SK-N-SH (cell line): ENCODE measurements around the gene SNX32. TPM values are rescaled to one million over a fixed set of nuclear protein-coding genes. Genes with fewer than 3 reads are reported as not detected.

ENCODE experiments used
- CTCF ChIA-PET: fragments of 300-600, 350-600 bp; formaldehyde crosslinking; extraction: SDS; loops from one replicate; lab custom pipeline; 2021; lab: Yijun Ruan, JAX
- POLR2A ChIA-PET: fragments of 350-600 bp; sonication (Branson Sonifier 250); formaldehyde crosslinking; extraction: SDS; loops from one replicate; lab custom pipeline; 2020; ENCODE audit warnings: antibody characterized with exemption, inconsistent platforms; lab: Yijun Ruan, JAX
- DNase-seq: peaks from one replicate; pipeline ENCODE4 v3.0.0; 2012
- H2AFZ ChIP-seq: fragments of 200-600 bp; sonication (generic); 2 replicates; pipeline ENCODE4 v1.8.1; 2016; ENCODE audit warnings: antibody characterized with exemption, mild to moderate bottlenecking, low read depth
- H3F3A ChIP-seq: fragments of 200-600 bp; sonication (generic); replicated peaks from 2 replicates; pipeline ENCODE3; 2016; ENCODE audit warnings: antibody characterized with exemption, mild to moderate bottlenecking; ENCODE audit not compliant: insufficient read depth
- H3K27ac ChIP-seq, 2 experiments: fragments of 200-500 bp in 1 of 2; fragments of 200-600 bp in 1 of 2; sonication (Bioruptor generic) in 1 of 2; sonication (generic), shearing (Covaris generic) in 1 of 2; 2 replicates each; pipeline versions ENCODE4 v1.5.1 to v1.6.1; 2014 to 2016; ENCODE audit warnings: low read depth in 2 of 2, inconsistent platforms in 1 of 2, low read length in 1 of 2, mild to moderate bottlenecking in 1 of 2, mixed read lengths in 1 of 2
- H3K27me3 ChIP-seq: fragments of 200-600 bp; sonication (generic), shearing (Covaris generic); 2 replicates; pipeline ENCODE4 v1.6.1; 2016; ENCODE audit warnings: mixed run types; ENCODE audit not compliant: insufficient read depth
- H3K36me3 ChIP-seq, 2 experiments: fragments of 200-500 bp in 1 of 2; fragments of 200-600 bp in 1 of 2; sonication (Bioruptor generic) in 1 of 2; sonication (generic) in 1 of 2; replicated peaks in 1 of 2; 2 replicates each; pipeline versions ENCODE3 to v1.5.1; 2014 to 2016; ENCODE audit warnings: low read length in 1 of 2, mild to moderate bottlenecking in 1 of 2; ENCODE audit not compliant: insufficient read depth in 2 of 2, control insufficient read depth in 1 of 2
- H3K4me1 ChIP-seq, 2 experiments: fragments of 200-500 bp in 1 of 2; fragments of 200-600 bp in 1 of 2; sonication (Bioruptor generic) in 1 of 2; sonication (generic), shearing (Covaris generic) in 1 of 2; 2 replicates each; pipeline versions ENCODE4 v1.5.1 to v1.6.1; 2014 to 2016; ENCODE audit warnings: low read depth in 1 of 2, low read length in 1 of 2, mixed run types in 1 of 2; ENCODE audit not compliant: insufficient read depth in 2 of 2, control insufficient read depth in 1 of 2
- H3K4me2 ChIP-seq: fragments of 200-600 bp; sonication (generic), shearing (Covaris generic); 2 replicates; pipeline ENCODE4 v1.6.1; 2017; ENCODE audit warnings: mixed run types
- H3K4me3 ChIP-seq, 2 experiments: fragments of 200-500 bp in 1 of 2; fragments of 200-600 bp in 1 of 2; sonication (Bioruptor generic) in 1 of 2; sonication (generic), shearing (Covaris generic) in 1 of 2; 2 replicates each; pipeline versions ENCODE4 v1.5.1 to v1.8.1; 2014 to 2016; ENCODE audit warnings: low read depth in 2 of 2, inconsistent platforms in 1 of 2, low read length in 1 of 2, mild to moderate bottlenecking in 1 of 2, mixed read lengths in 1 of 2, moderate library complexity in 1 of 2
- H3K79me2 ChIP-seq: fragments of 200-600 bp; sonication (generic); 2 replicates; pipeline ENCODE4 v1.8.1; 2017; ENCODE audit warnings: mild to moderate bottlenecking; ENCODE audit not compliant: insufficient read depth
- H3K9ac ChIP-seq: fragments of 200-600 bp; sonication (generic); 2 replicates; pipeline ENCODE4 v1.6.1; 2017; ENCODE audit warnings: mixed run types
- H3K9me2 ChIP-seq: fragments of 200-600 bp; sonication (generic); 2 replicates; pipeline ENCODE4 v1.6.1; 2017; ENCODE audit warnings: mixed run types
- H3K9me3 ChIP-seq: fragments of 200-600 bp; sonication (generic); 2 replicates; pipeline ENCODE4 v1.6.1; 2017; ENCODE audit warnings: mixed run types, mild to moderate bottlenecking, moderate library complexity
- H4K20me1 ChIP-seq: fragments of 200-600 bp; sonication (generic); 2 replicates; pipeline ENCODE4 v1.6.1; 2017; ENCODE audit warnings: mild to moderate bottlenecking, mixed run types; ENCODE audit not compliant: insufficient read depth
- EZH2phosphoT487 ChIP-seq: fragments of 200-600 bp; sonication (generic); IDR thresholded peaks from 2 replicates; pipeline ENCODE4 v1.6.1; 2017; ENCODE audit warnings: low read depth, mixed run types, mild to moderate bottlenecking, antibody characterized with exemption, moderate library complexity, borderline replicate concordance
- GABPA ChIP-seq: IDR thresholded peaks from 2 replicates; pipeline ENCODE4 v1.4.0; 2012; ENCODE audit warnings: low read depth, mild to moderate bottlenecking
- GATA2 ChIP-seq: sonication (generic); formaldehyde crosslinking; IDR thresholded peaks from 2 replicates; pipeline ENCODE4 v1.5.0; 2020; ENCODE audit warnings: mild to moderate bottlenecking, missing genetic modification reagents
- JUND ChIP-seq: IDR thresholded peaks from 2 replicates; pipeline ENCODE4 v1.4.0; 2012
- MEF2A ChIP-seq: IDR thresholded peaks from 2 replicates; pipeline ENCODE4 v1.4.0; 2012; ENCODE audit warnings: low read depth, borderline replicate concordance
- NFIC ChIP-seq: IDR thresholded peaks from 2 replicates; pipeline ENCODE4 v1.4.0; 2012; ENCODE audit warnings: borderline replicate concordance
- POLR2AphosphoS5 ChIP-seq: IDR thresholded peaks from 2 replicates; pipeline ENCODE4 v1.6.1; 2012; ENCODE audit warnings: low read depth, low read length
- RCOR1 ChIP-seq: fragments of 150-350 bp; IDR thresholded peaks from 2 replicates; pipeline ENCODE4 v1.6.1; 2017; ENCODE audit warnings: antibody characterized with exemption, low read length
- RXRA ChIP-seq: IDR thresholded peaks from 2 replicates; pipeline ENCODE4 v1.4.0; 2012; ENCODE audit warnings: low read depth, mild to moderate bottlenecking, borderline replicate concordance
- TAF1 ChIP-seq: IDR thresholded peaks from 2 replicates; pipeline ENCODE4 v1.6.1; 2012; ENCODE audit warnings: low read depth, mild to moderate bottlenecking, low read length, moderate library complexity, borderline replicate concordance
- WGBS: methylation state at CpG from one replicate; pipeline ENCODE4 v1.1.6; 2017; ENCODE audit warnings: low lambda C conversion rate; 5-methylcytosine and 5-hydroxymethylcytosine counted together
- polyA plus RNA-seq, 3 experiments: library from polyadenylated mRNA; depleted of rRNA; stranded (reverse); fragments of >200 nt; gene quantifications; 2 replicates each; pipeline ENCODE4 v1.2.3, GENCODE V29; 2012
- TF ChIP-seq, protein P1 (sequence below): fragments of 150-350 bp; IDR thresholded peaks from 2 replicates; pipeline ENCODE4 v1.6.1; 2016; ENCODE audit warnings: mild to moderate bottlenecking, low read depth, low read length
- TF ChIP-seq, protein P2 (sequence below): IDR thresholded peaks from 2 replicates; pipeline ENCODE4; 2012
- TF ChIP-seq, protein P3 (sequence below): IDR thresholded peaks from 2 replicates; pipeline ENCODE4 v1.4.0; 2012; ENCODE audit warnings: low read depth
- TF ChIP-seq, protein P4 (sequence below): fragments of 200-600 bp; sonication (generic); IDR thresholded peaks from 2 replicates; pipeline ENCODE4 v1.6.1; 2017; ENCODE audit warnings: antibody characterized with exemption, mild to moderate bottlenecking, moderate library complexity

The SNX32 gene
- polyA plus RNA-seq, 1 of the 3 experiments (the other 2 are of a cell fraction), result 1.0 TPM

DNA sequence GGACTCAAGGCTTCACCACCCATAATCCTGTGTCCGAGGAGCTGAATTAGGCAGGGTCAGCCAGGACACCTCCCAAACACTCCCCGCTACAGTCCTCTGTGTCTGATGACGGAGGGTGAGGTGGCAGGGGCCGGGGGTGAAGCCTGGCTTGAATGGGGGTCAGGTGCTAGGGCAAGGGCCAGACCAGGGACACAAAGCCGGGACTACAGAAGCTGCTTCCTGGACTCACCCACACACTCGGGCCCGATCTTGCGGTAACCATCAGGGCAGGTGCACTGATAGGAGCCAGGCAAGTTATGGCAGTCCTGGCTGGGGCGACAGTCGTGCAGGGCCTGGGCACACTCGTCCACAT, 36.5 kb downstream of the SNX32 start:
- POLR2A ChIA-PET, result interaction anchor here (0.6 to 4.8 kb wide), 4 partner anchors 11 to 139 kb away, joined by 3 to 59 read pairs (median 7); partner anchors contain the start of genes CCDC85B, CFL1 and MUS81
- Histone ChIP-seq H3K27me3 (no peaks in the 10 kb centered on the region), H3K4me2 (no peak overlapping the region), H3K4me1 (peaks cover 19 to 27% of the 10 kb centered on the region in 2 experiments; a peak in 3 of 4 replicates), H3K9ac (no peak overlapping the region), H3K79me2 (peaks cover 34% of the 10 kb centered on the region), H3K9me3 (no peaks in the 10 kb centered on the region), H3K27ac (peak overlapping the region; percentile 3 to 77; a peak in 2 of 4 replicates), H4K20me1 (no peaks in the 10 kb centered on the region; the same call in 1 of the 2 replicates), H3K36me3 (peaks cover 45 to 54% of the 10 kb centered on the region in 2 experiments), H3F3A (peaks cover 52% of the 10 kb centered on the region), H3K9me2 (no peaks in the 10 kb centered on the region), H2AFZ (no peak overlapping the region), H3K4me3 (no peak overlapping the region)
- CTCF ChIA-PET, result interaction anchor here (0.9 to 18.4 kb wide), 6 partner anchors 9 to 159 kb away, joined by 3 to 374 read pairs (median 6); partner anchors contain the start of genes CCDC85B, CTSW, FIBP and KAT5
- WGBS, result 89% methylated on average over 8 of the region's 11 CpGs
- DNase-seq, result no peak
- TF ChIP-seq JUND, result no peak
- TF ChIP-seq NFIC, result no peak
- TF ChIP-seq, protein P1, sequence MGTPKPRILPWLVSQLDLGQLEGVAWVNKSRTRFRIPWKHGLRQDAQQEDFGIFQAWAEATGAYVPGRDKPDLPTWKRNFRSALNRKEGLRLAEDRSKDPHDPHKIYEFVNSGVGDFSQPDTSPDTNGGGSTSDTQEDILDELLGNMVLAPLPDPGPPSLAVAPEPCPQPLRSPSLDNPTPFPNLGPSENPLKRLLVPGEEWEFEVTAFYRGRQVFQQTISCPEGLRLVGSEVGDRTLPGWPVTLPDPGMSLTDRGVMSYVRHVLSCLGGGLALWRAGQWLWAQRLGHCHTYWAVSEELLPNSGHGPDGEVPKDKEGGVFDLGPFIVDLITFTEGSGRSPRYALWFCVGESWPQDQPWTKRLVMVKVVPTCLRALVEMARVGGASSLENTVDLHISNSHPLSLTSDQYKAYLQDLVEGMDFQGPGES, result no peak
- TF ChIP-seq RXRA, result no peak
- TF ChIP-seq, protein P2, sequence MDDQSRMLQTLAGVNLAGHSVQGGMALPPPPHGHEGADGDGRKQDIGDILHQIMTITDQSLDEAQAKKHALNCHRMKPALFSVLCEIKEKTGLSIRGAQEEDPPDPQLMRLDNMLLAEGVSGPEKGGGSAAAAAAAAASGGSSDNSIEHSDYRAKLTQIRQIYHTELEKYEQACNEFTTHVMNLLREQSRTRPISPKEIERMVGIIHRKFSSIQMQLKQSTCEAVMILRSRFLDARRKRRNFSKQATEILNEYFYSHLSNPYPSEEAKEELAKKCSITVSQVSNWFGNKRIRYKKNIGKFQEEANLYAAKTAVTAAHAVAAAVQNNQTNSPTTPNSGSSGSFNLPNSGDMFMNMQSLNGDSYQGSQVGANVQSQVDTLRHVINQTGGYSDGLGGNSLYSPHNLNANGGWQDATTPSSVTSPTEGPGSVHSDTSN, result no peak
- TF ChIP-seq MEF2A, result no peak
- 0 out of 2 replicates have a peak, but pooled peaks have one; percentile 11 for TF ChIP-seq POLR2AphosphoS5

DNA sequence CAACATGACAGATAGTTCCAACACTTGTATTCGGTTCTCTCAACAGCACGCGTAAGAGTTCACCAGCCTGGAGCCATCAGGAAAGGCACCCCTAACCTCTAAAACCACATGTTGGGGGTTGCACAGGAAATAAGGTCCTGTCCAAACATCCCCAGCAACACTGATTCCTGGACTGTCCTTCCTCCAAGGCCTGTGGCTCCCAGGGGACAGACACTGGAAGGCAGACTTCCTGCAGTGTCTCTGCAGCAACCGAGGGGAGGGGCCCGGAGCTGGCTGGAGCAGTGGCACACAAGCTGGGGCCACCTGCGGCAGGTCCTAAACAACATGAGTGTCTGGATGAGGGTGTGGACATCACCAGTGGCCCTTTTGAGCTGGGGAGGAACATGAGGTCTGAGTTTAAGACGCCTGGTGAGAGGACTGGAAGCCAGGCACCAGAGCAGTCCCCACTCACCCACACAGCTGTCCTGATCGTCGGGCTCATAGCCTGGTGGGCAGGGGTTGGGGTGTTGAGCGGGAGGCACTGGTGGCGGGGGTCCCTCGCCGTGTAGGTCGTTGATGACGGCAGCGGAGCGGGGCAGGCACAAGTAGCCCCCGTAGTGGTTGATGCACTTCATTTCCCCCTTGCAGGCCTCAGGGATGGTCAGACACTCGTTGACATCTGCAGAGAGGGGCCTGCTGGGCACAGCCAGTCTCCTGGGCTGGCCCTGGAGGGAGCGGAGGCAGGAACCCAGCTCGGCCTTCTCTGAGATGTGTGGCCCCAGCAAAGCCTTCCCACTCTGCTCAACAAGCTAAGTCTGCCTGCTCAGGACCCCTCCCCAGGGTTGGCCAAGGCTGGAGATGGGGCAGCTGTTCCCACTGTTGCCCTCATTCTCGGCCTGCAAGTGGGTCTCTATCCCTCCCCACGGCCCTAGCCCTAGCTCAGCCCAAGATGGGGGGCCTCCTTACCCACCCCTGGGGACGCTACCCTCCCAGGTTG, 37.2 kb downstream of the SNX32 start:
- no peak for DNase-seq
- TF ChIP-seq EZH2phosphoT487 (no peak), GATA2 (CRISPR knock-in tag) (no peak), TAF1 (no peak), RCOR1 (no peak), GABPA (no peak)
- TF ChIP-seq, protein P3, sequence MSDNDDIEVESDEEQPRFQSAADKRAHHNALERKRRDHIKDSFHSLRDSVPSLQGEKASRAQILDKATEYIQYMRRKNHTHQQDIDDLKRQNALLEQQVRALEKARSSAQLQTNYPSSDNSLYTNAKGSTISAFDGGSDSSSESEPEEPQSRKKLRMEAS, result no peak
- TF ChIP-seq, protein P4, sequence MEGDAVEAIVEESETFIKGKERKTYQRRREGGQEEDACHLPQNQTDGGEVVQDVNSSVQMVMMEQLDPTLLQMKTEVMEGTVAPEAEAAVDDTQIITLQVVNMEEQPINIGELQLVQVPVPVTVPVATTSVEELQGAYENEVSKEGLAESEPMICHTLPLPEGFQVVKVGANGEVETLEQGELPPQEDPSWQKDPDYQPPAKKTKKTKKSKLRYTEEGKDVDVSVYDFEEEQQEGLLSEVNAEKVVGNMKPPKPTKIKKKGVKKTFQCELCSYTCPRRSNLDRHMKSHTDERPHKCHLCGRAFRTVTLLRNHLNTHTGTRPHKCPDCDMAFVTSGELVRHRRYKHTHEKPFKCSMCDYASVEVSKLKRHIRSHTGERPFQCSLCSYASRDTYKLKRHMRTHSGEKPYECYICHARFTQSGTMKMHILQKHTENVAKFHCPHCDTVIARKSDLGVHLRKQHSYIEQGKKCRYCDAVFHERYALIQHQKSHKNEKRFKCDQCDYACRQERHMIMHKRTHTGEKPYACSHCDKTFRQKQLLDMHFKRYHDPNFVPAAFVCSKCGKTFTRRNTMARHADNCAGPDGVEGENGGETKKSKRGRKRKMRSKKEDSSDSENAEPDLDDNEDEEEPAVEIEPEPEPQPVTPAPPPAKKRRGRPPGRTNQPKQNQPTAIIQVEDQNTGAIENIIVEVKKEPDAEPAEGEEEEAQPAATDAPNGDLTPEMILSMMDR, result no peak
- WGBS, result 95% methylated on average over 10 of the region's 24 CpGs
- Histone ChIP-seq H3K4me2 (peak overlapping the region; percentile 97), H3K79me2 (peaks cover 34% of the 10 kb centered on the region), H3K9me2 (no peaks in the 10 kb centered on the region), H3K36me3 (peaks cover 40 to 47% of the 10 kb centered on the region in 2 experiments), H2AFZ (no peak overlapping the region), H3K9me3 (no peaks in the 10 kb centered on the region), H3K4me3 (peak overlapping the region; percentile 54 to 73; a peak in 3 of 4 replicates), H3K4me1 (peaks cover 19 to 27% of the 10 kb centered on the region in 2 experiments; a peak in 3 of 4 replicates), H3K9ac (peak overlapping the region; percentile 70), H3F3A (peaks cover 46% of the 10 kb centered on the region), H3K27ac (peak overlapping the region; percentile 77 to 93; a peak in 2 of 4 replicates), H3K27me3 (no peaks in the 10 kb centered on the region), H4K20me1 (no peaks in the 10 kb centered on the region; the same call in 1 of the 2 replicates)
- ChIA-PET CTCF (interaction anchor here (0.8 to 18.4 kb wide), 12 partner anchors 10 to 159 kb away, joined by 3 to 374 read pairs (median 5); partner anchors contain the start of genes CCDC85B, CTSW, FIBP and KAT5), POLR2A (interaction anchor here (0.9 to 4.8 kb wide), 9 partner anchors 8 to 52 kb away, joined by 3 to 59 read pairs (median 4); partner anchors contain the start of genes CCDC85B, CFL1 and MUS81)
